GM18873 (cell line): ENCODE data around the gene NEDD8.
A peak's percentile ranks its signal among the peaks of the same experiment; 100 is the strongest.
"Not testable (repeated sequence)": the region's sequence is repeated elsewhere in the genome, so short reads cannot be mapped to it uniquely, and the experiment has no call there.

ENCODE experiments used
- ATAC-seq: cut with Tn5 transposase; IDR thresholded peaks from one replicate; pipeline ENCODE4 v1.9.1; 2021; ENCODE audit warnings: mild to moderate bottlenecking, moderate library complexity, moderate number of reproducible peaks; ENCODE audit not compliant: unreplicated experiment, low FRiP score

NEDD8 gene

GRCh38 chr14:24231263-24232120, 675 bp downstream of the NEDD8 start:
- ATAC-seq: no peak

- ATAC-seq: no peak
Measured at GRCh38 chr14:24228902-24229301, 3.3 kb downstream of the NEDD8 start.

GRCh38 chr14:24226473-24226872, 5.7 kb downstream of the NEDD8 start:
- no peak for ATAC-seq

GRCh38 chr14:24224618-24225071, 7.5 kb downstream of the NEDD8 start:
- ATAC-seq: no peak

DNA sequence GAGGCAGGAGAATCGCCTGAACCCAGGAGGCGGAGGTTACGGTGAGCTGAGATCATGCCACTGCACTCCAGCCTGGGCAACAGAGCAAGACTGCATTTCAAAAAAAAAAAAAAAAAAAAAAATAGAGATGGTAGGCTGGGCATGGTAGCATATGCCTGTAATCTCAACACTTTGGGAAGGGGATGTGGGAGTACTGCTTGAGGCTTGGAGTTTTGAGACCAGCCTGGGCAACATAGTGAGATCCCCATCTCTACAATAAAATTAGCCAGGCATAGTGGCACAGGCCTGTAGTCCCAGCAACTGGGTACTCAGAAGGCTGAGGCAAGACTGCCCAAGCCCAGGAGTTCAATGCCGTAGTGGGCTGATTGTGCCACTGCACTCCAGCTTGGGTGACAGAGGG, 9.2 kb downstream of the NEDD8 start:
- not testable (repeated sequence) for ATAC-seq

DNA sequence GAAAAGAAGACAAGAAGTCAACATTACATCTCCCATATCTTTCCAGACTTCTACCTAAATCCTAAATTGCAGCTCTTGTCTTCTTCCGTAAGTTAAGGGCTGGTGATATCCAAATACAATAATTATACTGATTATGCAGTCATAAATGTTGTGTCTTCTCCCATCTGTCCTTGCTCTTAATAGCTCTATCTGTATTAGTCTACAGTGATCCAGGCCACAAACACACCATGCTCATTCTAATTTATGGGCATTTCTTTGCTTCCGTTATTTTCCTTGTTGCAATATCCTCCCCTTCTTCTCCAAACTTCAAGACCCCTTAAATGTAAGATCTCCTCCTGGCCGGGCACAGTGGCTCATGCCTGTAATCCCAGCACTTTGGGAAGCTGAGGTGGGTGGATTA, 12.6 kb downstream of the NEDD8 start:
- no peak for ATAC-seq

DNA sequence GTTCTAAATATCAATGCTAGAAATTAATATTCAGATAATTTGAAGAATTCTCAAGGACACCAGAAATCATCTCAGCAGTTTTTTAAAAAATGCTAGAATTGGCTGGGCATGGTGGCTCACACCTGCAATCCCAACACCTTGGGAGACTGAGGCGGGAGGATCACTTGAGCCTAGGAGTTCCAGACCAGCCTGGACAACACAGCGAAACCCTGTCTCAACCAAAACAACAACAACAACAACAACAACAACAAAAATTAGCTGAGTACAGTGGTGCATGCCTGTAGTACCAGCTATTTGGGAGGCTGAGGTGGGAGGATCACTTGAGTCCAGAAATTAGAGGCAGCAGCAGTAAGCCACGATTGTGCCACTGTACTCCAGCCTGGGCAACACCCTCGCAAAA, 13.1 kb downstream of the NEDD8 start:
- no peak for ATAC-seq

GRCh38 chr14:24216876-24217275, 15.3 kb downstream of the NEDD8 start:
- not testable (repeated sequence) for ATAC-seq

GRCh38 chr14:24216345-24216699, 15.8 kb downstream of the NEDD8 start:
- ATAC-seq: no peak

DNA sequence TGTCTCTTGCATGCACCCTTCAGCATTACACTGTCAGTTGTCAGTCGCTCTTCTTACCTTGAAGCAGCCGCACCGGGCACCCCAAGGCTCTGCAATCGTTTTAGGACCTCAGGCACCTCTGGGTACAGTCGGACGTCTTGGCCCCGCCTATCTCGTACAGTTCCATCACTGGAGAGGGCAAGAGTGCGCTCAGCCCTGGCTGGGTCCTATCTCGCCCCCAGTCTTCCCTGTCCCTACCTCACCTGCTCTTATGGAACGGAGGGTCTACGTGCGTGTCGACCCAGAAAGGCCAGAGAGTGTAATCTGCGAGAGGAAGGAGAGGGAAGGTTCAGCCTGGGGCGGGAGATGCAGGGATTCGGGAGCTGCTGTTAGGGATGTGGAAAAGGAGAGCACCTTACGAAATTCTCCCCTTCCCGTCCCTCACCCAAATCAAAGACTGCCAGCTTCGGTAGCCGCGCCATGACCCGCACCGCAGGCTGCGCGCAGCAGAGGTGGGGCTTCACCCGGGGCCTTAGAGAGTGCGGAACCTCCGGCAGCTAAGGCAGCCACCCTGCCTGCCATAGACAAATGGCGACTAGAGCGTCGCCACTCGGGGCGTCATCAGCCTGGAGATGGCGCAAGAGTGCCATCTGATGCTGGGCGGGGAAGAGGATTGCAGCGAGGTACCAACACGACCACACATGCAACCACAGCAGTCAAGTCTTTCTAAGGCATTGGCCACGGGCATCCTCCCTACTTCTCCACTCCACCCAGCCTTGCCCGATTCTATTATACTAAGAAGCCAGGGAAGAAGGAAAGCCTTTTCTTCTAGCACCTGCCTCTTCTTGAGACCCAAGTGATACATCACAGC, 16.4 kb downstream of the NEDD8 start, which contains the start of gene MDP1:
TSS of gene MDP1 (minus strand) at position 572 of the 850 bp plus-strand sequence. CDS start at position 461, 111 bp downstream.
- ATAC-seq: peak; percentile 63

- ATAC-seq: no peak
Measured at GRCh38 chr14:24213866-24214662, 18.1 kb downstream of the NEDD8 start.

- peak; percentile 73 for ATAC-seq
Measured at GRCh38 chr14:24212924-24213865, 19.0 kb downstream of the NEDD8 start, which contains the start of gene CHMP4A. Gene CHMP4A (minus strand): TSS chr14:24213488. CDS start chr14:24213439, 49 bp downstream.

GRCh38 chr14:24211311-24211710, 20.9 kb downstream of the NEDD8 start:
- no peak for ATAC-seq

- no peak for ATAC-seq
Measured at GRCh38 chr14:24207625-24208024, 24.5 kb downstream of the NEDD8 start.

- no peak for ATAC-seq
Measured at GRCh38 chr14:24207104-24207551, 25.0 kb downstream of the NEDD8 start.

DNA sequence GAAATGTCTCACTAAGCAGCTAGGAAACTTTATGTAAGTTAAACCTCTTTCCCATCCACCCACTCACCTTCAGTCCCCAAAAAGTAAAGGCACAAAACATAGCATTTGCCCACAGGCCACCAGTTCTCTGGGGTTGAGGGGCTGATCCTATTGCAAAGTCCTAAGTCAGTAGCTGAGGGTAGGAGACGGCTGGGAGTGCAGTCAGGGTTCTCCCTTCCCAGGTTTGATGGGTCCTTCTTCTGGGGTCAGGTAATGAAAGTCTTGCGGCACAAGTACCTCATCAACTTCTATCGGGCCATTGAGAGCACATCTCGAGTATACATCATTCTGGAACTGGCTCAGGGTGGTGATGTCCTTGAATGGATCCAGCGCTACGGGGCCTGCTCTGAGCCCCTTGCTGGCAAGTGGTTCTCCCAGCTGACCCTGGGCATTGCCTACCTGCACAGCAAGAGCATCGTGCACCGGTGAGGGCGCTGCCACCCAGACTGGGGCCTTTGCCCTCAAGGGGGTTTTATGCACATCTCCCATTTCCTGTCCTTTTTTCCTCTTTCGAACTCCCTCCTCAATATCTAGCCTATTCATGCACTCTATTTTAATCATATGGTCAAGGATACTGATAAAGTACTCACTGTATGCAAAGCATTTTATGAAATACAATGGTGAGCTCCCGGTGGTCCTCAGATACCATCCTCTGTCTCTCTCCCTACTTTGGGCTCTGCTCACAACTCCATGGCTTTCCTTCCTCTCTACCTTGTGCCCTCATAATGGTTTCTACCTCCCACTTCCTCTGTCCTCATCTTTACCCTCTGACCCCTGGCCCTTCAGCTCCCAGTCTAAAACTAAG, 25.7 kb downstream of the NEDD8 start:
- ATAC-seq: no peak

- no peak for ATAC-seq
Measured at GRCh38 chr14:24204163-24205146, 27.7 kb downstream of the NEDD8 start.
